NT2/D1 (cell line): ENCODE data around the gene EMID1.

Experiments used
- SUZ12 ChIP-seq: IDR thresholded peaks from 2 replicates; pipeline ENCODE4 v1.6.1; 2011; ENCODE audit not compliant: insufficient read length, insufficient read depth; ENCODE audit errors: extremely low read depth
- YY1 ChIP-seq: IDR thresholded peaks from 2 replicates; pipeline ENCODE4 v1.6.1; 2011; ENCODE audit not compliant: insufficient read length, insufficient read depth
- ZNF274 ChIP-seq: IDR thresholded peaks from 2 replicates; pipeline ENCODE4 v1.6.1; 2011; ENCODE audit warnings: mild to moderate bottlenecking, low read depth, low read length

- no peak for TF ChIP-seq SUZ12
- TF ChIP-seq ZNF274 = no peak
- TF ChIP-seq YY1 = no peak
These were observed 49.7 kb upstream of the EMID1 start for GRCh38 chr22:29155966-29156365.
